SH-SY5Y (cell line): ENCODE results near the gene SMIM1.

Experiments
- GATA2 ChIP-seq: IDR thresholded peaks from 2 replicates; pipeline ENCODE4 v1.6.1; 2011; ENCODE audit warnings: mild to moderate bottlenecking, low read depth, low read length
- GATA3 ChIP-seq: IDR thresholded peaks from 2 replicates; pipeline ENCODE4 v1.6.1; 2011; ENCODE audit warnings: low read depth, mild to moderate bottlenecking, low read length, moderate library complexity

The SMIM1 gene

DNA sequence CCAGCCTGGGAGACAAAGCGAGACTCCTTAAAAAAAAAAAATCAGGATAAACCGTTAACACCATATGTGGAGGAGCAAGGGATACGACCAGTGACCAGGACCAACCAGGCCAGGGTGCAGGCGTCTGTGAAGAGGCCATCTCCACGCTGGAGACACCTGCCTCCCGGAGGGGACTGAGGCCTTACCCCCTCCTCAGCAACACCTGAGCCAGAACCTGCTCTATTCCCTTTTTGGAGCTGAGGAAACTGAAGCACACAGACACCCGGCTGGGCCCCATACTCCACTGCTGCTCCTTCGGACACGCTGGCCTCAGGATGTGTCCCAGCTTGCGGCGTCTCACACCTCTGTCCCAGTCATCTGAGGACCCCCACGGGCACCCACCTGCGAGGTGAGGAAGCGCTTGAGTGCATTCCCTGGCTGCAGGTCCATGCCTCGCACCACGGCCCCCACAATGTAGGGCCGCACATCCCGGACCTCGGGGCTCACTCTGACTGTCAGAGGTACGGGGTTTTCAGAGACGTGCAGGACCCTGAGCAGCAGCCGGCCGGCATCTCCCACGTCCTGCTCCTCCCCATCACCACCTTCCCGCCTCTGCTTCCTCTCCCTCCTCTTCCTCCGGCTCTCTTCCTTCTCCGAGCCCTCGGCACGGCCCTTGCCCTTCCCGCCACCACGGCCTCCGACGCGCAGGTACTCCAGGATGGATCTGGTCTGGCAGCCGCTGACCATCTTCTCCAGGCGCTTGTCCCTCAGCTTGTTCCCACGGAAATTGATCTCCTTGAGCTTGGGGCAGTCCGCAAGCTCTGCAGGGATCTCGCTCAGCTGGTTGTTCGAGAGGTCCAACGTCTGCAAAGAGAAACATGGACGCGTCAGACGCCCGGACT is 14.2 kb downstream of the SMIM1 start:
- TF ChIP-seq GATA2 (no peak), GATA3 (no peak)

DNA sequence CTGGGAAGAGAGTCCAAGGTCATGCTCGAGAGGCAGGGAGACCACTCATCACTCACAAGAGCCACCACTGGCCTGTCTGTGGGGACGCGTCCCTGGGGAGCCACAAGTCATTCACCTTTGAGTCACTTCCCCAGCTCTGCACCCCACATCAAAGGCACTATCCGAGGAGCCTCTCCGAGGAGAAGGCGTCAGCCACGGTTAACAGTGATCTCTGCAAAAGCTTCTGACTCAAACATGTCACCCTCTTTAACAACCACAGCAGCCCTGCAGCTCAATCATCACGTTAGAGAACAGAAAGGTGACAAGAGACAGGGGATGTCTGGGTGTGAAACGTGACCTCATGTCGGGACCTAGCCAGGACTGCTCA is 14.8 kb downstream of the SMIM1 start:
- TF ChIP-seq GATA2 (no peak), GATA3 (no peak)

DNA sequence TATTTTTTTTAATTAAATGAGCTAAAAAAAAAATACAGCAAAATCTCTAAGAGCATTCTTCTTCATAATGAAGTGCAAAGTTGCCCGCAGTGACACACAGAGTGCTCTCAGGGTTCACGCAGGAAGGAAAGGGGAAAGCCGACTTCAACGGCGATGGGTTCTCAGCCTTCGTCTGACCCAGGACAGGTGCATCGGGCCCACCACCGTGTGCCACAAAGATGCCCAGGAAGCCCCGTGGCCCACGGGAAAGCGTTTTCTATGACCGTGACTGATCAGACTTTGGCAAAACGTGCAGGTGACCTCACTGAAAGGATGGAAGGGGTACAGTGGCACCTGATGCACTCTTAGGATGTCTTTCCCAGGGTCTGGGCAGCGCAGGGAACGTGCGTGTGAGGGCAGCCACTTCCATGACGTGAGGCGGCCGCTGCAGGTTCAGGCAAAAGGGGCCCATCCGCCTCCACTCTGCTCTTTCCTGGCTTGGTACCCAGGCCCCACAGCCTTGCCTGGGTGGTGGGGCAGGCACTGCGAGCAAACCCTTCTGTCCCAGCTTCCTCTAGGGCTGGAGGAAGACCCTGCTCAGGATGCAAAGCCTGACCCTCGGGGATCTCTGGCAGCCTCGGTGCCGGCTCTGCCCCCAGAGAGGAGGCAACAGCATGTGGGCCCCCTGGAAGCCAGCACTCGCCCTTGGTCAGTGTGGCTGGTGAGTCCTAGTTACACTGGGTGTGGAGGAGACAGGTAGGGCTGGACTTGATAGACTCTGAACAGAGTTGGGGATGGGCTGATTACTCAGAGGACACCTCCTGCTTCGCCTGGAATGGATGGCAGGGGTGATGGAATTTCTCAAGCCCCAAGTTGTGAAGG is 15.4 kb downstream of the SMIM1 start:
- no peak for TF ChIP-seq GATA2
- TF ChIP-seq GATA3, result no peak

DNA sequence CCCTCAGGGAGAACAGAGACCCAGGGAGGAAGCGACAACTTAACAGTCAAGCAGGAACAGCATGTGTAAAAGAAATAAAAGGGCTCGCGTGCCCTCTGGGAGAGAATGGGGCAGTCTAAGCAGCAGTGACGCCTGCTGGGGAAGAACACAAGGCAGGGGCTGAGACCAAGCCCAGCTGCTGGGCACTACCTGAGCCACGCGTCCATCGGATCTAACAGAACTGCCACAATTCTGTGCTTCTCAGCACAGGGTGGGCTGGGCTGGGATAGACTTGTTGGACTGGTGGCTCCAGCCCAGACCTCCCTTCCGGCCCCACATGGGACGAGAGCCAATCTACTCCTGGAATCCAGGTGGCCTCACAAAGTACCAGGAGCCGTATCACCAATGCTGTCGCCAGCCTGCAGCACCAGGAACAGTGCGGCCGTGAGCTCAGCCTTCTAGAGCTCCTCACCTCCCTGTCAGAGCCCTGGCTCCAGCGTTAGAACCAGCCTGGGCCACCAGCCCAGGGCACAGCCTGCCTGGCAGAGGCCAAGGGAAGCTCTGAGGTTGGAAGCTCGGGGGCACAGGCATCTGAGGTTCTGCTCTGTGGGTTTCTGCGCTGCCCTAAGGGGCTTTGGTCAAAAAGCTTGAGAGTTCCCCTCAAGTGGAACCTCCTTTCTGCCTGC is 16.3 kb downstream of the SMIM1 start:
- TF ChIP-seq GATA2 (no peak), GATA3 (no peak)

DNA sequence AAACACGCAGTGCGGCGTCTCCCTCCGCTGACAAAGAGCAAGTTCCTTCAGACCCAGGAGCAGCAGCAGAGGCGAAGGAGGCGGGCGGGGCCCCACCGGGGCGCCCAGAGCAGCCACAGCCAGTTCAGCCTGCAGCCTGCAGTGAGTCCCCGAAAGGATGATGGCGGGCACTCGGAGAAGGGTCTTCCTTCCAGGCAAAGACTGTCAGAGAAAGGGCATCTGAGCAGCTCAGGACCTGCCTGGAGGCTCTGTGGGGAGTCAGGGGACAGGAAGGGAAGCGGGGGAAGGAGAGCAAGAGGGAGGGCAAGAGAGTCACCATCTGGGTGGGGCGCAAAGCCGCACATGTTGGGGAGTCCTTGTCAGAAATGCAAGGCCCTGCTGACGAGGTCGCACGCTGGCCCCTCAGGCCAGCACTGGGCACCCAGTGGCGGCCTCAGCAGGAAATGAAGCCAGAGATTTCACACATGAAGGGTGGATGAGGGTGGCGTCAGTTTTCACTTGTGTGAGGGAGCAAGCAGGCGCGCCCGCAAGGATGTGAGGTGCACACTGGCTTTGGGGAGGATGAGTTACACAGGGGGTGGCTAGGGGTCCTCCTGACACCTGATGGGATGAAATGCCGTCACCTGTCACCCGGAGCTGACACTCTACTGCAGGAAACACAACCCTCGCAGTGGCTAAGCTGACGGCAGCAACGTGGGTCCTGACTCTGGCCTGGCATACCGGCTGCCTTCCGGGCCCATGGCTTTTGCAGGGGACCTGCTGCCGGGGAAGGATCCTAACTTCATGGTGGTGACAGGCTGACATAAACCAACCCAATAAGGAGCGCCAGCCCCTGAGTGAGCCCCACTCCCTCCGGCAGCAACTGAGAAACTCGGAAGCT is 17.1 kb downstream of the SMIM1 start:
- no peak for TF ChIP-seq GATA2
- no peak for TF ChIP-seq GATA3

DNA sequence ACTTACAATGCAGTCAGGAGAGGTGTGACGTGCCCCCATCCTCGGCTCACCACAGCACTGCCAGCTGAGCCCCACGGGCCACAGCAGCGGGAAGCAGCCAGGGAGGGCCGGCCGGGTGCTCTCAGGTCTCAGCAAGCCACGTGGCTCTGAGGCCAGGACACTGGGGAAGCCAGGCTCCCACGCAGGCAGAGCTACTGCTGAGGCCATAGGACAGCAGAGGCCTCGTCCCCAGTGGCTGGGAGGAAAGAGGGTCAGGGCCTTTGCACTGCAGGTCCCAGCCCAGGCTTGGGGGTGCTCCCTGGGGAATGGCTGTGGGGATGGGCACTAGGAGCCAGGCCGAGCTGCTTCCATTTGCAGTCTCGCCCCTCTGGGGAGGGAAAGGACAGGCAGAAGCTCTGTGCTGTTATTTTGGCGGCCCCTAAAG is 18.0 kb downstream of the SMIM1 start:
- TF ChIP-seq GATA3, result no peak
- TF ChIP-seq GATA2, result no peak

DNA sequence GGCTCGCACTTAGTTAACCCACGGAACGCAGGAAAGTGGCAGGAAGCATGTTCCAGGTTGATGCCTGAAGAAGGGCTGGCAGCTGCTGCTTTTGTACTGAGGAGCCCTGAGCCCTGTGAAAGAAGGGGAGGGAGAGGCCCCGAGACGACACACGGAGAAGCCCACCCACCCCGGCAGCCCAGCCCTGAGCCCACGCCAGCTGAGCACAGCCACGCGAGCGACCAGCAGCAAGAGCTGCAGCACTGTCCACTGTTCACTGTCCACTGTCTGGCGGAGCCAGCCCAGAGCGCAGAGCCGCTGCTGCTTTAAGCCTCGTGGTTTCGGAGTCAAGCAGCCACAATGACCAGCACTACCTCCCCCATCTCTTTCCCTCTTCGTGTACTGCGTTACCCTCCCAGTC is 18.4 kb downstream of the SMIM1 start:
- TF ChIP-seq GATA2 (no peak), GATA3 (no peak)

DNA sequence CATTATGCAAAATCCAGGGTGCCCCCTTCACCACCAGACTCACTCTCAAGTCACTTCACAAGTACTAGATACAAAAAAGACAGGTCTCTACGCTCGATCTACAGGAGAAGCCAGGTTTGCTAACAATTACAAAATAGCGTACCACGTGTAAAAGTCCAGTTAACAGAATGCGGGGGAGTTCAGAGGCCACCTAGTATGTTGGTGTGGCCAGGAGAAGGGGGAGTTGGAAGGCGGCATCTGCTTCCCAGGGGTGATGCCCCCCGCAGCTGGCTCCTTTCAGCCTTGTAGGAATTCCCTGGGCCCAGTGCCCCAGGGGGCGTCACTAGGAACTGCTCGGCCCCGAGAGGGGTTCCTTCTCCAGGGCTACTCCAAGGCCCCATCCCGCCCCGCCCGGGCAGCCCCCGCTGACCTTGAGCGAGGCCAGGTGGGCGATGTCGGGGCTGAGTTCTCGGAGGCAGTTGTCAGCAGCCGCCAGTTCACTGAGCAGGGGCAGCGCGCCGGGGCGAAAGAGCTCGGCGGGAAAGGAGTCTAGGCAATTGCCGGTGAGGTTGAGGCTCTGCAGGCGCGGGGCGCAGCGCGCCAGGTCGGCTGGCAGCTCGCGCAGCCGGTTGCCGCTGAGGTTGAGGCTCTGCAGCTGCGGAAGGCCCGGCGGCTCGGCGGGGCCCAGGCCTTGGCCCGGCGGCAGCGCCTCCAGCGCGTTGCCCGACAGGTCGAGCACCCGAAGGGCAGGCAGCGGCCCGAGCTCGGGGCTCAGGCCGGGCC is 23.1 kb downstream of the SMIM1 start:
- TF ChIP-seq GATA3, result no peak
- TF ChIP-seq GATA2, result no peak

DNA sequence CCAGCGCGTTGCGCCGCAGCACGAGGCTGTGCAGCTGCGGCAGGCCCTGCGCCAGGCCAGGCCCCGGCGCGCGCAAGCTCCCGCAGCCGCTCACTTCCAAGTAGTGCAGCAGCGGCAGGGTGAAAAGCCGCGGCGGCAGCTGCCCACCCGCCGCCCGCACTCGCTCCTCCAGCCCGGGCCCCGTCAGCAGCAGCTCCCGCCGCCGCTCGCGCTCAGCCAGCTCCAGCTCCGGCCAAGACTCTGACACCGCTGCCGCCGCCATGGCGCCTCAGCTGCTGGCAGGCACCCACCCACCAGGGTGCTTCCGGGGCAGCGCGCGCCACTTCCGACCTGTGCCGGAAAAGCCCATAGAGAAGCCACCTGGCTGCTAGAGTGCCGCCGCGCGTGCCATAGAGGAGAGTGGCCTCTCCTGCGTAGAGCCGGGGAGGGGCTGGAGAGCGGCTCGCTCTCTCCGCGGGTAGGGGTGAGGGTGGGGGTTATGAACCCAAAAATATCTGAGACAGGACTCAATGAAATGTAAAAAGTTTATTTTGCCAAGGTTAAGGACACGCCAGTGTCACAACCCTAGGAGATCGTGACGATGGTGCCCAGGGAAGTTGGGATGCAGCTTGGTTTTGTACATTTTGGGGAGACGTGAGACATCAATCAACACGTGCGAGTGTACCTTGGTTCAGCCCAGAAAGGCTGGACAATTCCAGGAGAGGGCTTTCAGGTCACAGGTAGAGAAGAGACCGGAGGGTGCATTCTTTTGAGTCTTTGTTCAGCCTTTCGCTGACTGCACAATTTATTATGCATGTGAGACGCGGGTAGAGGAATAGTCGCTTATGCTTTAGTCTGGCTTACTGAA is 23.9 kb downstream of the SMIM1 start, which contains the start of gene LRRC47:
TSS of gene LRRC47 (minus strand) at position 284 of the 847 bp plus-strand sequence. CDS start at position 262, 22 bp downstream.
- no peak for TF ChIP-seq GATA3
- TF ChIP-seq GATA2, result no peak

DNA sequence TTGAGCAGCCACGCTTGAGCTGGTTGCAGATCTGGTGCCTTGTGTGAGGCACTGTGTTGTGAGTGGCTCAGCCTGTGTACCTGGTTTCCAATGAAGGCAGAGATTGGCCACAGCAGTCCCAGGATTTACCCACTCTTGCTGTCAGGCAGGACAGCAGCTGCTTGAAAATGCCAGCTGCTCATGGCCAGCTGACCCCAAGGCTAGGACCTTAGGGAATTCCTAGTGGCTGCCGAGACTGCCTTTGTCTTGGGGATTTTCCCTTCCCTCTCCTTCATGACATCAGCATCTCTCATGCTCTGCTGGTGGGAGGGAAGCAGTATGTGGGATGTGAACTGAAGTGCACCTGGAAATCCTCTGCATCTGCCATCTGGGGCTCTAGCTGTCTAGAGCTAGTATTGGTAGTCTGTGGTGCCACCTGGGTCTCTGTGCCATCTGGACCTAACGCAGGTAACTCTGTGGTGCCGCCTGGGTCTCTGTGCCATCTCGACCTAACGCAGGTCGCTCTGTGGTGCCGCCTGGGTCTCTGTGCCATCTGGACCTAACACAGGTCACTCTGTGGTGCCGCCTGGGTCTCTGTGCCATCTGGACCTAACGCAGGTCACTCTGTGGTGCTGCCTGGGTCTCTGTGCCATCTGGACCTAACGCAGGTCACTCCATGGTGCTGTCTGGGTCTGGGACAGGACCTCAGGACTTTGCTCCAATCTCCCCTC is 27.6 kb downstream of the SMIM1 start:
- no peak for TF ChIP-seq GATA2
- no peak for TF ChIP-seq GATA3
